Measurements from ENCODE around the gene SCFD2.
A peak's percentile ranks its signal among the peaks of the same experiment; 100 is the strongest.

The SCFD2 gene

DNA sequence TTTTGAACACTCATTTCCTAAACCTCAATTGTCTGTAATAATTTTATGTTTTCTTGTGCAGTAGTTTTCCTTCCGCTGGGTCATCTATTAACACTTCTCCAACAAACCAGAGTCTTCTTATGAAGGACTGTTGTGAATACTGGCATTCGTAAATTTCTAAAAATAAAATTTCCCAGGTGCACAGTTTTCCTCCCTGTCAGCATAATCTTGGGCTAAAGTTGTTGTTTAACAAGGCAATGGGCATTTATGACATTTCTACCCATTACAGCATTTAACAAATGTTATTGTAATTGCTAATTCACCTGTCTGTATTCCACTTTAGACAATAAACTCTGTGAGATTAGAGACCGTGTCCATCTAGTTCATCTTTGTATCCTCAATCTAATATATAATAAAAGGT is 1.2 kb downstream of the SCFD2 start:
- Mint-ChIP-seq H3K4me1 (peaks cover 35% of the 10 kb centered on the region), H3K4me3 (peak overlapping the region; percentile 94), H3K9me3 (peaks cover 8% of the 10 kb centered on the region), H3K27me3 (ENCODE audit: low read depth, poor library complexity) (peaks cover 32% of the 10 kb centered on the region), H3K27ac (no peak overlapping the region), H3K36me3 (ENCODE audit: low read depth) (no peaks in the 10 kb centered on the region)
- no peak for TF ChIP-seq CTCF (IDR thresholded peaks at IDR 0.05)
- DNase-seq, result no peak

- Mint-ChIP-seq H3K9me3 (peaks cover 8% of the 10 kb centered on the region), H3K27ac (no peak overlapping the region), H3K27me3 (ENCODE audit: low read depth, poor library complexity) (peaks cover 6% of the 10 kb centered on the region), H3K4me3 (no peak overlapping the region), H3K4me1 (peaks cover 35% of the 10 kb centered on the region), H3K36me3 (ENCODE audit: low read depth) (peaks cover 4% of the 10 kb centered on the region)
- DNase-seq, result no peak
- no peak for TF ChIP-seq CTCF (IDR thresholded peaks at IDR 0.05)
Observed at GRCh38 chr4:53362093-53362492, 3.8 kb downstream of the SCFD2 start.

- Mint-ChIP-seq H3K4me1 (peaks cover 32% of the 10 kb centered on the region), H3K36me3 (ENCODE audit: low read depth) (peaks cover 4% of the 10 kb centered on the region), H3K4me3 (no peak overlapping the region), H3K27me3 (ENCODE audit: low read depth, poor library complexity) (peaks cover 4% of the 10 kb centered on the region), H3K9me3 (peaks cover 5% of the 10 kb centered on the region), H3K27ac (no peak overlapping the region)
- DNase-seq, result no peak
- no peak for TF ChIP-seq CTCF (IDR thresholded peaks at IDR 0.05)
Observed at GRCh38 chr4:53361451-53361850, 4.4 kb downstream of the SCFD2 start.

- H3K27me3 Mint-ChIP-seq (ENCODE audit: low read depth, poor library complexity), result no peaks in the 10 kb centered on the region
- DNase-seq, result no peak
- no peak overlapping the region for H3K4me3 Mint-ChIP-seq
- no peak overlapping the region for H3K27ac Mint-ChIP-seq
- no peak for TF ChIP-seq CTCF (IDR thresholded peaks at IDR 0.05)
- H3K36me3 Mint-ChIP-seq (ENCODE audit: low read depth), result peaks cover 34% of the 10 kb centered on the region
- no peaks in the 10 kb centered on the region for H3K4me1 Mint-ChIP-seq
- peaks cover 17% of the 10 kb centered on the region for H3K9me3 Mint-ChIP-seq
Observed at GRCh38 chr4:53355930-53356521, 9.8 kb downstream of the SCFD2 start.

- H3K4me3 Mint-ChIP-seq, result no peak overlapping the region
- H3K27me3 Mint-ChIP-seq (ENCODE audit: low read depth, poor library complexity), result no peaks in the 10 kb centered on the region
- peaks cover 34% of the 10 kb centered on the region for H3K36me3 Mint-ChIP-seq (ENCODE audit: low read depth)
- TF ChIP-seq CTCF (IDR thresholded peaks at IDR 0.05), result no peak
- no peak for DNase-seq
- H3K4me1 Mint-ChIP-seq, result no peaks in the 10 kb centered on the region
- peaks cover 17% of the 10 kb centered on the region for H3K9me3 Mint-ChIP-seq
- no peak overlapping the region for H3K27ac Mint-ChIP-seq
Observed at GRCh38 chr4:53354012-53354722, 11.7 kb downstream of the SCFD2 start.

- no peak for TF ChIP-seq CTCF (IDR thresholded peaks at IDR 0.05)
- Mint-ChIP-seq H3K4me3 (no peak overlapping the region), H3K9me3 (peaks cover 11% of the 10 kb centered on the region), H3K4me1 (no peaks in the 10 kb centered on the region), H3K36me3 (ENCODE audit: low read depth) (peaks cover 39% of the 10 kb centered on the region), H3K27me3 (ENCODE audit: low read depth, poor library complexity) (no peaks in the 10 kb centered on the region), H3K27ac (no peak overlapping the region)
- no peak for DNase-seq
Observed at GRCh38 chr4:53349091-53349491, 16.8 kb downstream of the SCFD2 start.

Measured in nephron progenitor cell (in vitro differentiated cells).